Right lung (tissue), 5 donors: ENCODE results near the gene DCBLD2. TPM values are rescaled to one million over a fixed set of nuclear protein-coding genes. Genes with fewer than 3 reads are reported as not detected.

Experiments used
- DNase-seq, 2 donors: peaks; one replicate each; pipeline ENCODE4 v3.0.0-alpha.2; 2013
- polyA plus RNA-seq, 5 donors: library from polyadenylated mRNA; unstranded; fragments of 120-200 nt; gene quantifications; one replicate each; pipeline versions ENCODE4 v1.2.1 to v1.2.3, GENCODE V29; 2013; ENCODE audit warnings: inconsistent platforms in 1 of 5, low replicate concordance in 1 of 5; ENCODE audit not compliant: insufficient read length in 5 of 5, insufficient read depth in 1 of 5

The DCBLD2 gene
- polyA plus RNA-seq, 5 donors, result 45.2 to 90.3 (median 74.8) TPM

DNA sequence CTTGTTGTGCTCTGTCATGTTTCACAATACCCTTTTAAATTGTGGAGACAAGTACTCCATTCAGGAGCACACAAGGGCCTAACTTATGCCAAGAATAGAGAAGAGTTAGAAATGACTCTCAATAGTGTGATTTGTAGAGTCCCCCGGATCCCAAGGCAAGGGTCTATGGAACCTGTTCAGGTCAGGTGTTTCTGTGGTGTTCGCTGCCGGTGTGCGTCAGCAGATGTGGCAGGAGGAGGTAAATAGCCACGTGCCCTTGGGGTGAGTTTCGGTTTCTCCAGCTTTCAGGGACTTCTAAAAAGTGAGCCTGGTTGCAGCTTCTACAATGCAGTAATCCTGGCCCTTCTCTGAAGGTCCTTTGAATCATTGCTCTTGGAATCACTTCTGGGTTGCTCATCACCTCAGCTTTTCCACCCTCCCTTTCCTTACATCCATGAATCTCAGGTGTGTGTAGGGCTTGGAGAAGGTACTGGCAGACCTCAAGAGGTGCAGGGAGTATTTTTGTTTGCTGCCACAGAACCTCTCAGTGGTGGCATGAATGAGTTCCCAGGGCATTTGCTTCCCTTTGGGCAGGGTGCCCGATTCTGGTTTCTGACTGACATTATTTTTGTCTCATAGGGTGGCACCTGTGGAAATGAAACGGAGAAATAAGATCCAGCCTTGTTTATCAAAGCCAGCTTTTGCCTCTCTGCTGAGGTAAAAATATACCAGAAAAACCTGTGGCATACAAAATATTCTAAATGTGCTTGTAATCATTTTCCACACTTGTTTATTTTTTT lies 131.0 kb downstream of the DCBLD2 start:
- no peak for DNase-seq

DNA sequence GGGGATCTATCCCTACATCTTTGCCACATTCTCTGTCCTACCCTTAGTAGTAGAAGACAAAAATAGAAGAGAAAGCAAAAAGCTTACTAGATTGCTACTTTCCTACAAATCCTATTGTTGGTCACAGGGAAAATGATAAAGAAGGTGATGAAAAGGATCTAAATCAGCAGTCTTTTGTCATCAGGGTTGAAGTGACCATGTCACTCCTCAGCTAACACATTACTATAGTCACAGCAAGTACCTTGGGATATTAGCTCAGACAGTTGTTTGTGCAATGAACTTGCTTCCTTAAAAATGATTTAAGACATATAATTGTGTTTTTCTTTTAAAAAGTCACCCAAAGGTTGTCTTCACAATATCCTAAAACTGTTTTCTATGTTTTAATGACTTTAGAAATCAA lies 132.0 kb downstream of the DCBLD2 start:
- DNase-seq, result no peak

DNA sequence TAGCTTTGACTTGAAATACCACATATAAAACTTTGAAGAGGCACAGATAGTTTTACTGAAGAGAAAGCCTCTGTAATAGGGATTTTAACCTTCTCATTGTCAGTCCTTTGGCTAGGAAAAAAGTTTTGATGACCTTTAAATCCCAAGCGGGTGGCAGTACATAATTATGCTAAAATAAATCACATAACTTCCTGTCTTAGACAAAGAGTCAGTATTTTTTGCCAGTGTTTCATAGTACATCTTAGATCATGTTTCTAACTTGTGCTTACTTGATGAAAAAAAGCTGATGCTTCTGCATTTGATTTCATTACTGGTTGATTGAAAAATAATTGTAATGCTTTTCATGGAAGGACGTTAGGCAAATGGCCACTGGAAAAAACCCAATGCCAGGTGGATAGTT lies 132.5 kb downstream of the DCBLD2 start:
- no peak for DNase-seq

DNA sequence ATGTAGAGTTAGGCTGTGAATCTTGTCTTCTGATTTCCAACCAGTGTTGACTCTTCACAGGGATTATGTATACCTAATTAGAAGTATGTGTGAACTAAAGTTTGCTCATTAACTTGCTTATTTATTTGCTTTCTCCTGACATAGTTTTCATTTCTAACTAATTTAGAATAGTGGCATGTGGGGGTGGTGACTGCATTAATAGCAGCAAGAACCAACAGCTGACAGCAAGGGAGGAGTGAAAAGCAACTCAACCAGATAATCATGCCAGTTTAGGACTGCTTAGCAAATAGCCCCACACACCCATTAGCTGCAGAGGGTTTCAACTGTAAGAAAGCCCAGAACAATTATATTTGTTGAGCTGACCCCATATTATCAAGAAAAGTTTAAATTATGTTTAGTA lies 134.6 kb downstream of the DCBLD2 start:
- no peak for DNase-seq

DNA sequence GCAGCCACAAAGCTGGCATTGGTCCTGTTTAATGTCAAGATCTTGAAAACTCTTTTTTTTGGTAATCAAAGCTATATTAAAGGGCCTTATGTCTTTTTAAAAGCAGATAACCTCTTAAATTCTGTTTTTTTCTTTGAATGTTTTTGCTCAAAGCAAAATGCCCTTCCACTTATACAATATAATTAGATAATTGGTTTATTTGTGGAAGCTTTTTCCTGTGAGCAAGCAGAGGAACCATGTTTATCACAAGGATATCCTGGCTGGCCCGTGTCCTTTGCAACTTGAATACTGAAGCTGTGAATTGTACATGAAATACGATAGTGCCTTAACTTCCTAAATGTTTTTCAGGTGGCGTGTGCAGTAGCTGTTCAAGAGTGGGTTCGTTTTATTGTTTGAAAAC lies 135.8 kb downstream of the DCBLD2 start:
- DNase-seq, result no peak

DNA sequence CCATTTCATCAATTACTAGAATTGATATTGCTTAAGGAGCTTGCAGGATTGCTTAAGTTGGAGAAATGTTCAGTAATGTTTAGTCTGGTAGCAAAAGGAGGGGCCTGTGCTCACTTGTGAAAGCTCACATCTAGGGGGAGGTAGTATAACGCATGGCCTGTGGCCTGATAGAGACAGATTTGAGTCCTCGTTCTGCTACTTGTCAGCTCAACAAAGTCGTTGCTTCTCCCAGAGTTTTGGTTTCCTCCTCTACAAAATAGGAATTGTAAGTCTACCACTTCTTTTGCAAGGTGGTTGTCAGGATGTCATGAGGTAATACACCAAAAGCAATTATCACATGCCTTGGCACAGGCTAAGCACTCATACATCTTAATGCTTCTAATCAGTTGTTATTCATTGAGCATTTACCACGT lies 137.0 kb downstream of the DCBLD2 start:
- no peak for DNase-seq

DNA sequence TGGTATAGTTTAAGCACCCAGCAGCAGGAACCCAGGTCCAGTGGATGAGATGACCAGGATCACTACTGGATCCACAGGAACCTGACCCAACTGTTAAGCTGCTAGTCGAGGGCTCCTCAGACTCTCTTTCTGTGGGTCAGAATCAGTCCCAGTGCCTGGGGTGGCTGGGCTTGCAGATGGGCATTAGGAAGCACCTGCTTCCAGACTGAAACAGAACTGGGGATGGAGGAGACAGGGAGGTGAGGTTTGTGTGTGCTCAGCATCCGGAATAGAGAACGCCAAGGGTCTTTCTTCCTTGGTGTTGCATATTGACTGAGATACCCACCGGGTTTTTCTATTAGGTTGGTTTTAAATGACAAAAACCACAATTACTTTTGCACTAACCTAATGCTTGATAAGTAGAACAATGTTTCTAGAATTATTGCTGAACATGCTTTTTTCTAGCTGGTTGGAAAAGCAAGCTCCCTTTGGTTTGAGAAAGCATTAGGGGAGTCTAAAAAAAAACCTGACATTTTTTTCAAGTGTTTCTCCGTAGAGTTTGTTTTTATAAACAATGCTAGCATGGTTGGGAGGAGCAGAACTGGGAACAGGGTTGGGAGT lies 137.6 kb downstream of the DCBLD2 start:
- no peak for DNase-seq

DNA sequence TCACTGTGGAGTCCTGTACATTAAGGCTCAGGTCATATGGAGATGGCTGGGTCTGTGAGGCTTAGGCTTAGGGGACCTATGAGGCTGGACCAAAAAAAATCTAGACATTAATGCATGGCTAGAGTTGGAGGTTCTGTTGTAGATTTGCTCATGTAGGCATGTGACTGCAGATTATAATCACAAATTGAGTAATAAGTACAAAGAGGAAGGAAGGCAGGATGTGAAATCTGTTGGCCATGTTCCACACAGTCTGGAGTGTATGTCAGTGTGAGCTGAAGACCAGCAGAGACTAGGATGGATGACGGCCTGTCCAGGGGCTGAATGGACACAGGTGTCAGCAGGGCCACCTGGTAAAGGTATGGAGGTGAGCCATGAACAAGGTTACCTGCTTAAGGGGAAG lies 138.4 kb downstream of the DCBLD2 start, which contains the start of gene ST3GAL6:
ST3GAL6 (plus strand) TSS at position 265 of the 400 bp plus-strand sequence. CDS start 5,101 bp downstream, outside the sequence.
- peak in 1 of 2 donors; percentile 40 for DNase-seq

DNA sequence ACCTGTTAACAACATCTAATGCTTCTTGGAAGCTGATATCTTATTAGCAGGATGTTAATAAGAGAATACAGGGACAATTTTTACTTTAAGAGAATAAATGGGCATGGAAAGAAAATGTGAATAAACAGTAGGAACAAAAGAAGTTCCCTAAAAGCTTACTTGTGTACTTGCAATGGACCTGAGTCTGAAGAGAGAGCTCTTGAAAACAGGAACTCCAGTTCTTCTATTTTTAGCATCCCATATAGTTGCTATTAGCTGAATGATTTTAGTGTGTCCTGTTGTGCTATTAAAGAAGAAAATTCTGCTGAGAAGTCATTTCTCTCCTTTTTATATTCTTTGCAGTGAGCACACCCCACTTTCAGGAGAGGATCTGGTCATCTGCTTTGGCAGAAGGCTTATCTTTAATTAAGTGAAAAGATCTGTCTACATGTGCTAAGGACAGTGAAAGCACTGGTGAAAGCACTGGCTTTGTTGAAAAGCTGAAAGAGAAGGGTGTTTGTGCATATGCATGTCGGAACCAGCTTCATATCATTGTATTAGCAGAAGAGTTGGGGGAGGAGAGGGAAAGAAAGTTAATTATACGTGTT lies 139.8 kb downstream of the DCBLD2 start:
- no peak for DNase-seq

DNA sequence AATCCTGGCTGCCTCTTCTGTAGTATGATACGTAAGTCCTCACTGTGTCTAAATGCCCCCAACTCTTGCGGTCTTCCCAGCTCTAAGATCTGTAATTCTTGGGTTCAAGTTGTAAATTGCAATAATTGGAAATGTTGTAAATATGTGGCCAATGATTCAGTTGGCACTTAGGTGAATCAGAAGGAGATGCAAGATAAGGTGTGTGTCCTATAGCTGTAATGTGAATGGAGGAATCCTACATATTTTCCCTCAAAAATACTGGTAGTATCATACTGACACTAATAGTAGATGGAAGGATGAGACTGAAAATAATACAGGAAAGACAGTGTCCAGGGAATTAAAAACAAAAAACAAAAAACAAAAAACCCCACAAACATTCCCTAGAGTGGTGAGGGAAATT lies 141.9 kb downstream of the DCBLD2 start:
- DNase-seq, result no peak

DNA sequence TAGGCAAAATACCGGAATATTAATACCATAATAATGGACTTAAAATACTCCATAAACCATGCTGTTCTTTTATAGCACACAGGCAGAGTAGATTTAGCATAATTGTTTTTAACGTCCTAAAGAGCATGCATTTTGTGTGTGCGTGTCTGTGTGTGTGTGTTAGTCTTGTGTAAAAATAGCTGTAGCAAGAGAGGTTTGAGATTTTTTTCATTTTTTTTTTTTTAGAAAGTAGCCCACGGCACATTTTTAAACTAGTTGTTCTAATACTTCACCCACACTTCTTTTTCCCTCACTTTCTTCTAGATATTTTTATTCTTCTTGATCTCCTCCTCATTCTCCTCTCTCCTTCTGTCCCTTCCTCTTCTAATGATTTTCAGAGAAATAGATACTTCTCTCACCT lies 145.9 kb downstream of the DCBLD2 start:
- DNase-seq, result no peak

DNA sequence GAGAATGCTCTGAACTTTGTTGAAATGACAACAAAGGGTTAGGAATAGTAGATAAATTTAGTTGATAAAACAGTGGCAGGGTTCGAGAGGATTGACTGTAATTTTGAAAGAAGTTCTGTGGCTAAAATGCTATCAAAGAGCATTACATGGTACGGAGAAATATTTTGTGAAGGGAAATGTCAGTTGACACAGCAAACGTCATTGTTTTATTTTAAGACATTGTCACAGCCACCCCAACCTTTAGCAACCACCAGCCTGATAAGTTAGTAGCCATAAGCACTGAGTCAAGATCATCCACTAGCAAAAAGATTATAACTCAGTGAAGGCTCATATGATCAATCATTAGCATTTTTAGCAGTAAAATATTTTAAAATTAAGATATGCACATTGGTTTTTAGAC lies 147.0 kb downstream of the DCBLD2 start:
- DNase-seq, result no peak

DNA sequence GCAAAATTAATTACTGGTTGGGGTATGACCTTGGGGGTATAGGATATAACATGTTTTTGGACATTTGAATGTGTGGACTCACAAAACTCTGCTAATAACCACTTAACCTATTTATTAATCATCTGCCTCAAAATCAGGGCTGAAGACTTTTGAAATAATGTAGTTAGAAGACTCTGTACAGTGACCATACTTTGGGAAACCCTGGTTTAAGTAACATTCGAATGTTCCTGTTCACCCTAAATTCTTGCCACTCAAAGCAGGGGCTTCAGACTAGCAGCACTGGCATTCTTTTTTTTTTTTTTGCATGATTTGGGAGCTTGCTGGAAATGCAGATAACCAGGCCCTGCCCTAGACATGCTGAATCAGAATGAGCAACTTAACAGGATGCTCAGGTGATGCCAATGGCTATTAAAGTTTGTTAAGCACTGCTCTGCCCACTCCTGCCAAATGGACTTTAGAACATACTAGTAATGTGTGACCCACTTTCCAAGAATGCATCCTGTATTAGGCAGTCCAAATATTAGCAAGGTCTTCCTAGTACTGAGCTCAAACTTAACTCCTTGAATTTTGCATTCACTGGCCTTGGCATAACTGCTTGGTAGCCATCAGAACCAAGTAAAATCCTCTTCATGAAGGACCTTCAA lies 151.1 kb downstream of the DCBLD2 start:
- DNase-seq, result no peak

DNA sequence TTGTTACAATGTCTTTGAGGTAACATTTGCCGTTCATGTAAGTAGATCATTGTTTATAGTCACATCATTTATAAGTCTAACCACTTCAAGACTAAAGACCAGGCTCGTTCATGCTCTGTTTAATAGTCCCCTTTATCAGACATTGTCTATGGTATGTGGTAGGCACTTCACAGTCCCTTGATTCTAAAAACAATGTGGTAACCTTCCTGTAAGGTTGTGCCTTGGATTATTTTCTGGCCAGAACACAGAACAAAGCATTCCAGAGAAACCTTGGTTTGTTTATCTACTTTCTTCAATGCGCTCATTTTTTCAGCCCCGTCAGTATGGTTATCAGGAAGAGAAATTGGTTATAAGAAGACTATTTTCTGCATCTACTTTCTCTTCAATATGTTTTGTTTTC lies 154.6 kb downstream of the DCBLD2 start:
- DNase-seq, result no peak

DNA sequence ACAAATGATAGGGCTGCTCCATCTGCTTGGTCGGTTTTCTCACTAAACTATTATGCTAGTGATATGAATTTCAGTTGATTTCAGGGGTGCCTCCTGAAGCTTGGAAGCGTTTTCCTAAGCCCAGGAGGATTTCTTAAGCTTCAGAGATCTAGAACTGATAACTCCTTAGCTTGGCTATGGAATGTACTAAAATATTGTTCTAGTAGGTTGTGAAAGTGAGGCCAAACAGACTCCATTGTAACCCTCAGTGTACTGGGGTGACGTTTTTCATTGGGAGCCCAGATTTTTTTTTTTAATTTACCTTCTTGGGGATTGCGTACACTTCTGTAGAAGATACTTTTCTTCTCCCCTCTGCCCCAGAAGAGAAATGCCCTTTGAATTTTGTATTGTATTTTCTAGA lies 155.4 kb downstream of the DCBLD2 start:
- no peak for DNase-seq

Other genes starting within 250 kb of the DCBLD2 start
- gene ST3GAL6, start 138.4 kb downstream of the DCBLD2 start, polyA plus RNA-seq, result 10 to 100 TPM; 12.2 to 20.8 (median 17.2) TPM